GM10847 (cell line): ENCODE results near the gene CCNK.

ENCODE experiments used
- POLR2A ChIP-seq: IDR thresholded peaks from 2 replicates; pipeline ENCODE4 v1.6.1; 2011; ENCODE audit not compliant: insufficient read length; ENCODE audit errors: extremely low read depth

CCNK gene

DNA sequence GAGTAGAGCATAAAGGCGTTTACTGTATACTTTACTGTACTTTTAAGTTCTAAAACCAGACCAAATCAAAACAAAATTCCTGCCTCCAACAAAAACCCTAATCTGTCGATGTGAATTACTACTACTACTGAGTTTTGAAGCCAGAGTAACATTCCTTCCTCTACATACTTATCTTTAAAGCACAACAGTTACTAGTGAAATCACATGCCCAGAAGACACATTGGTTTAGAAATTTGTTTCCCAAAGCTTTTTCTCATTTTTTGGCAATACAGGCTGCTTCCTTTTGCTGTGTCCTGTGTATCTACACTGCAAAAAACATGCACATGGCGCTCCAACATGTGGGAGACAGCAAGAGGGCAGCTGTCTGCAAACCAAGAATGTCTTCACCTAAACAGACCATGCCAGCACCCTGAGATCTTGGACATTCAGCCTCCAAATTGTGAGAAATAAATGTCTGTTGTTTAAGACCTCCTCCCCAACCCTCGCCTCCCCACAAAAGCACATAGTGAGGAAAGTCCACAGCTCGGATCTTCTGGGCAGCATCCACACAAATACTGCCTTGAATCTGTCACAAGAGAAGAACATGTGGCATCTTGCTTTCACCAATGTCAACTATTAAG lies 21.6 kb upstream of the CCNK start:
- TF ChIP-seq POLR2A, result no peak

DNA sequence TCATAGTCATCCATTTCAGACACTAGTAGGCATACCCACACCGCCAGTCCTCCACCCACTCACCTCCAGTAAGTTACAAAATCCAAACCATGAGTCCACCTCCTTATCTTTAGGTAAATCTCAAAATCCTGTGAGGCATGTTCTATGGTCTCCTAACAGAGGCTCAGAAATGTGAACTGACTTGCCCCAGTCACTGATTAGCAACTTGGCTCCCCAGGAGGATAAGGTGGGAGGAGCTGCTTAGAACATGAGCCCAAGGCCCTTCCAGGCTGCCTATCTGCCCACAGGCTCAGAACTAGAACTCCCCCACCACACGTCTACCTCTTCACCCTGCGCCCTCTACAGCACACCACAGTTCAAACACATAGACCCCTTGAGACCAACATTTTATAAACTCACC lies 20.4 kb upstream of the CCNK start:
- TF ChIP-seq POLR2A, result no peak

DNA sequence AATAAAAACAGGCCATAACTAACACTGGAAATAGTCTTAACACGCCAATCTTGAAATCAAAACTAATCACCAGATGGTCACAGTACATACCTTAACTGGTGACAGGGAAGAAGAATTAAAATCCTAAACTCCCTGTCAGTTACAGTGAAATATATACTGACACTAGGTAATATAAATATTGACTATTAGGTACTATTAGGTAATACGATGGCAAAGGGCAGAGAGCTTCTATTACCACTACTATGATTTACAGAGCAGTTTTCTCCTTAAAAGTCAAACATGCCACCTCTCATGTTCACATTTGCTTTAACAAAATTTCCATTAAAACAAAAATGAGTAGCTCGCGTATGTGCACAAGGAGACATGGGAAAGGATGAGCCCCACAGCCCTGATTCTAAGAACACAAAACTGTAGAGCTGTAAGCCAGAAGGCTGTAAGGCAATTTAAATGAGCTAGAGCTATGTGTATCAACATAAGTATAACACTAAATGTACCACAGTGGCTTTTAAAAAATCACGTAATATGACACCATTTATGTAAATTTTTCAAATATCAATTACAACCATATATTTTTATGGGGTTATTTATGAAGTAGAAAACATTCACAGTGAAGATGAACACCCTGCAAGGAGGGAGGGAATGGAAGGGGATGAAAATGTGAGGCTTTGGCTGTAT lies 19.7 kb upstream of the CCNK start:
- no peak for TF ChIP-seq POLR2A

DNA sequence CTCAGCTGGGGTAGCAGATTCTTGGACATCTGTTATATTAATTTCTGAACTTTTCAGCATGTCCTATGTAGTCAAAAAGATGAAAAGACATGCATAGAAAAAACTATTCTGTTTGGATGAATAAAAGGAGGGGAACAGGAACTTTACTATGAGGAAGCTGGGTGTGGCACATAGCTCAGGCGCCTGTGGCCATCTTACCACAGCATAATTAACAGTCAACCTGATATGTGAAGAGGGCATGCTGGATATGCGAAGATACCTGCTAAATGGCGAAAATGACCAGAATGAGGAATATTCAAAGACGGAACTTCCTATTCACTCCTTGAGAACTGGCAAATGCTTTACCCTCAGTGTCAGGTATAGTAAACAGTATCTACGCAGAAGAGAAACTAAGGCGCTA lies 19.0 kb upstream of the CCNK start:
- no peak for TF ChIP-seq POLR2A

DNA sequence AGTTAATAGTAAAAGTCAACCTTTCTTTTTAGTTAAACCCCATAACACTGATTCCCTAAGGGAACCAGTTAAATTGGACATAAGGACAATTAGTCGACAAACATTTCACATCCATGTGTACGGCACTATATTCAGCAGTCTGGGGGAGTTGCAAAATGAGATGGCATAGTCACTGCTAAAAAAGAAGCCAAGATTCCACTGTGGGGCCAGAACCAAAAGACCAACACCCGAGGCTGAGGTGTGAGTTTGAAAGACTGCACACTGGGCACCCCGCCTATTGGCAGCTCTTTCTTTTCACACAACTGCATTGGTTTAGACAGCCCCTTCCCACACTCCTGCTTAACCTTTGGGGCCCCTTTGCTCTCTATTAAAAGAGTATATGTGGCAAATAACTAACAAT lies 17.2 kb upstream of the CCNK start:
- TF ChIP-seq POLR2A, result no peak

DNA sequence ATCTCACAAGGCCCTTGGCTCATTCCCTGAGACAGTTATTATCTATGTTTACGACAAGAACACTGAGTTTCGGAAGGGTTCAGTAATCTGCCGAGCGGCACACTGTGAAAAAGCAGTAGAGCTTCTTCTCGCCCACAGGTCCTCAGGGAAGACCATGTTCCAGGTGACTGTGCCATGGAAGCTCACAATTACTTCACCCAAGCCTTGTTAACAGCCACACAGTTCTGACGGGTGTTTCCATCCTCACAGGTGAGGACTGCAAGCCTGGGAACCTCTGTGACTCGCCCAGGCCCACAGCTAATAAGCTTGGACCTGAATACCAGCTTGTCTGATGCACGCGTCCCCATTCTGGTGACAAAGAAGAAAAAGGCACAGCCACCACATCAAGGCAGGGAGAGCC lies 15.9 kb upstream of the CCNK start:
- TF ChIP-seq POLR2A, result no peak

DNA sequence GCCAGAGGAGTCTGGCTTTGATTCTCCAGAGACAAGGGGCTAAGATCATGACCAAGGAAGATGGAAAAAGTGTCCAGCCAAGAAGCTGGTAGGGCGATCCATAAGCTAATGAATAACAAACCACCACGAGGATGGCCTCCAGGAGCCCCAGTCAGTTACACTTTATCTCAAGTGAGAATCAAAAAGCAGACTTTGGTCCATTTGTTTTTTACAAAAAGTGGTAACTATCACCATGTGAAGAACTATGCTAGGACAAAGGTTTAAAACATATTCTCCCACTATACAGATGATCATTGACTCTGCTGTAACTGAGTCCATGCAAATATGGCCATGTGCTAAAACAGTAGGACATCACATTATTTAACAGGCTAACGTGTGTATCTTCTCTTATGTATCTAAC lies 14.5 kb upstream of the CCNK start:
- no peak for TF ChIP-seq POLR2A

DNA sequence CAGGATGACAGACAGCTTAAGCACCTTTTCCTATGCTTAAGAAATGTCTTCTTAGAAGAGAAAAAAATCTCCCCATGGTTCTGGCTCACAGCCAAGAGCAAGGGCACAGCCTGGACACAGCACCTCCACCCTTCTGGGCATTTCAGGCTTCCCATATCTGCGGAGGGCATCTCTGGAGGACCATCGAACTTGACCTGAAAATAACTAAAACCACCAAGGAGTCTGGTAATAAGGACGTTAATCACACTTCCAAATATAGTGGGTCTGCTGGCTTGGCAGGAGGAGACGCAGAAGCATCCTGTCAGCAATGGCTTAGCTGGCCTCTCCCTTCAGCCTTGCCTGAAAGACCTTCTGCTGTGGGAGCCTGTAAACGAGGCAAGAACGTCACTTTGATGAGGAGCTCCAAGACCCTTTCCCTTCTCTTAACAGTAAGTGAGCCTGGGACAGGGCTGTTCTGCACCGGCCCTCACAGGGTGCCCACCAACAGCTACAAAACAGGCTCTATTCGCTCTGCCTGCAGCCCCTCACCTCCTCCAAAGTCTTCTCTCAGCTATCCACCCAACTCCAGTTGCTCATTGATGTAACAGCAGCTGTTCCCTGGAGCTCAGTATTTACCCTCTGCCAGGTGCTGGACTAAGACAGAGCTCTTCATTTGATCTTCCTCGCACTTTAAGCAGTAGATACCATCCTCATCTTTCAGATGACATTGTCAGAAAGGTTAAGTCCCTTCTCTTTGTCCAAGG lies 13.7 kb upstream of the CCNK start:
- TF ChIP-seq POLR2A, result no peak

DNA sequence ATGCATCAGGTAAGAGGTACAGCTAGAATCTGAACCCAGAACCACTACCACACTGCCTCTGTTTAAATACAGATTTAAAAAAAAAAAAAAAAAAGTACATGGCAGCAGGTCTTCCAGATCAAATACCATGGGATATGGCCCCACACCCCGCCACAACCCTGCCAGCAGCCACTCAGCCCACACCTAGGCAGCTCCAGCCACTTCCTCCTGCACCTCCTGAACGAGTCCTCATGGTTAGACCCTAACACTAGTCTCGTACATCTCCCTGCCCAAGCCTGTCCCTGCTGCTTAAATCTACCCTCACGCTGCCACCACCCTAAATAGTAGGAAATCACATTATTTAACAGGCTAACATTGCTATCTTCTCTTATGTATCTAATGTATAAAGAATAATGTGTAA lies 13.1 kb upstream of the CCNK start:
- no peak for TF ChIP-seq POLR2A

DNA sequence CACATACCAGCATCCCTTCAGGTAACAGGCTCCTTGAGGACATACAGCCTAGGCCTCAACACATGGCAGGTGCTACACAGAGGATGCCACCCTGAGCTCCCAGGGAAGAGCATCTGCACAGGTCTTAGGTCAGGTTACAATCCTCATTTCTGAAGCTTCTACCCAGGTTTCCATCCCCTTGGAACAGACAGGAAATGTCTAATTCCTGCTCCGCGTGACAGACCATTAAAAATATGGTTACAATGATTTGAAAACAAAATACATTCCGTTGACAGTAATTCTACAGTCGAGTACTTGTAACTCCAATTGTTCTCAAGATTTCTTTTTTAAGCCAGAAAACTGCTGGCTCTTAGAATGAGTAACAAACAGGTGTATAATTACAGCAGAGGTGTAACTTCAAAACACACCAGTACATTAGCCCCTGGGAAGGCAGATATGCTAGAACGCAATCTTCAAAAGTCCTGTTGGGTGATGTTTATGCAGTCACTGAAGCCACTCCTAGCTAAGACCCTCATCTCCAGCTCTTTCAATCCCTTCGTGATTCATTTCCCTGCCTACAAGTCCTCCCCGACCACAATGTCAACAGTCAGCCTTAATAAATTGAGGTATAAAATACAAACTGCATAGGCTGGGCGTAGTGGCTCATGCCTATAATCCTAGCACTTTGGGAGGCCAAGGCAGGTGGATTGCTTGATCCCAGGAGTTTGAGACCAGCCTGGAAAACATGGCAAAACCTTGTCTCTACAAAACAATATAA lies 12.2 kb upstream of the CCNK start:
- TF ChIP-seq POLR2A, result no peak

DNA sequence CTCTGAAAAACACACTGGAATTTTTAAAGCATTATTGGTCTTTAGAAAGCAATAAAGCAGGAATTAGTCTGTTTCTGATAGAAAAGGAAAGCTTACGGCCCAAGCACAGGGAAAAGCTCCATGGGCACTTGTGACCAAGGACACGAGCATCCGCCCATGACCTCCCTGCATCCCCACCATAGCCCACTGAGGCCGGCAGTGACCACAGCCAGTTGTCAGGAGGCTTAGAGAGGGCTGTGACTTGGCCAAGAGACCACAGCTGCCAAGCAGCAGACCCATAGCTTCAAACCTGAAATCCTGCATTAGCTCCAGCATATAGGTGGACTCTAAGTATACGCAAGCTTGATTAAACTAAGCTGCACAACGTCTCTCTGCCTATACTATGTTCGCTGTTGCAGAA lies 9.5 kb upstream of the CCNK start:
- no peak for TF ChIP-seq POLR2A

DNA sequence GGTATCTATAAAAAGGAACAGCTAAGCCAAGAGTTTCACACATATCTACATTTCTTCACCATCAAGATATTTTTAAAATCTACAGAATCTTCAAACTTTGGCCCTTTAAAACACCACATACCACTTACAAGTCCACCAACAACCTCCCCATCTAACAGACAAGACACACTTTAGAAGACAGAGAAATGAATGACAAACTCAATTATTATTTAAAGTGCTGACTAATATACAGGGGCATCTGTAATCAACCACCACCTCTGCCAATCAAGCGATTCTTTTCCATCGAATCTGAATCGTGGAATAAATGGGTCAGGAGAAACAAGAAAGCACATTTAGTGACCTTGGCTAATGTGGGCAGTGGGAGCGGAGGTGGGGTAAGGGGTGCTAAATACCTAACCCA lies 8.3 kb upstream of the CCNK start:
- no peak for TF ChIP-seq POLR2A

DNA sequence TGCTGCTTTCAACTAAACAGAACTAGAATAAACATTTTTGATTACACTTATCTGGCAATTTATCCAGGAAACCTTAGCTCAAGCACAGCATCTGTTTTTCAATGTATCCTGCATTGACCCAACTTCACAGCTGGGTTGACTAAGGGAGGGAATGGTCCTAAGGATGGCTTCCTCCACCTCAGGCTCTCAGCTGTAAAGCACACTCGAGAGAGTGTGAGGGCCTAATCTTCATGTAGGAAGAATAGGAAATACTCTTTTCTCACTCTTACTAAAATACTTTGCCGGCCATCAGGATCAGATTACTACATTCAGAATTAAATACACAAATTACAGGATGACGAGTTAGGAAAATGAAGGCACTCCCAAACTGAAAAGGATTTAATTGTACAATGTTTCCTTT lies 7.8 kb upstream of the CCNK start:
- no peak for TF ChIP-seq POLR2A

DNA sequence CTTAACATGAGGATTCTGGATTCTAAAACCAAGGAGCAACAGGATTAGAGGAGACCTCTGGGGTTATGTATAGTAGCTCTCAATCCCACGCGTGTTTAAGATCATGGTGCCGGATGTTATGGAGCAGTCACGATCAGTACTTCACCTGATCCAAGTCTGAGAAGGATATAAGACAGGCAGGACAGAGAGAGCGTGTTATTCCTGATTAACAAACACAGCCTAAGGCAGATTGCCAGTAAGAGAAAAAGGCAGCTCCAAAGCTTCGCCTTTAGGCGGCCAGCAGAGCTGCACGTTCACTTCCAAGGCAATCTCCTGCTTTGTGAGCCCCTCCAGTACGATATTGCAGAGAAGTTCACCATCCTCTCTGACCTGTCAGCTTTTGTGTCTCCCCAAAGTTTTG lies 6.0 kb upstream of the CCNK start:
- TF ChIP-seq POLR2A, result no peak

DNA sequence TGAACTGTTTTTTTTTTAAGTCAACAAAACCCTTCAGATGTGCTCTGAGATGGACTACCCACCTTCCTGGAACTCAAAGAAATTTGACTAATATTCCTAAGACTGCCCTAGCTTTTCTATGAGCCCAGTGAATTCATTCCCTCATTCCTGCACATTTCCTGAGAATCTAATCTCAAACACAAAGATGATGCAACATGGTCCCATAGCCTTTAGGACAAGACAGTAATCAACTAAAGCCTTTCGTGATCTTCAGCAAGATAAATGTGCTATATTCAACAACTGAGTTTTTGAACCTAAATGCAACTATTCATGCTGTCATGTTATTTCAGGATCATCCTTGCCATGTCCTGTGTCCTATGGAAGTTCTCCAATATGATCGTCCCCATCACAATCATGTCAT lies 5.5 kb upstream of the CCNK start:
- TF ChIP-seq POLR2A, result no peak

DNA sequence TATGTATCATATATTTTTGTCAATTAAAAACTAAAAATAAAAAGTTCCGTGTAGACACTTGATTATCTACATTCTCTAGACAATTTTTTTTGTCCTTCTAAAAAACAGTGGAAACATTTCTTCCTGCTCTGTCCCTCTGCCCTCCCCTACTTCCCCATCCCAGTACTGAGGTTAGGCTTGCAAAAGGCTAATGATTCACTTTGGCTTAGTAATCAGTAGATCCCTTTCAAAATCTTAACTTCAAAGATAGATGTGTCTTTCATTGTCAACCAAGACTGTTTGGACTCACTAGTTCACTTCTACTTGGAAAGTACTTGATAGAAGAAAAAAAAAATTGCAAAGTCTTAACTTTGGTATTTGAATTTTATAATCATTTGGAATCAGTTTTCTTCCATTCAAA lies 4.3 kb upstream of the CCNK start:
- no peak for TF ChIP-seq POLR2A
